H1 (cell line): Measurements from ENCODE around the gene PLEKHH2. TPM values are rescaled to one million over a fixed set of nuclear protein-coding genes. Genes with fewer than 3 reads are reported as not detected.

ENCODE experiments used
- CTCF ChIA-PET: fragments of 300-600 bp; sonication (Branson Sonifier 250); formaldehyde crosslinking; loops from one replicate; lab custom pipeline; 2021; ENCODE audit not compliant: partially characterized antibody; lab: Charles Lee
- POLR2A ChIA-PET: fragments of 300-600 bp; sonication (Branson Sonifier 250); formaldehyde crosslinking; loops from one replicate; lab custom pipeline; 2021; ENCODE audit warnings: inconsistent platforms; ENCODE audit not compliant: partially characterized antibody; lab: Charles Lee
- DNase-seq, 2 experiments: peaks; one replicate each; pipeline versions ENCODE4 v3.0.0 to v3.0.0-alpha.2; 2010 to 2022; ENCODE audit warnings: low spot score in 2 of 2, low read depth in 1 of 2, mixed read lengths in 1 of 2
- FAIRE-seq: peaks from 2 replicates; lab custom pipeline; 2011; peaks lifted over from hg19 to GRCh38; lab: Jason Lieb, UNC
- H2AFZ ChIP-seq: 2 replicates; pipeline ENCODE4 v1.8.1; 2012; ENCODE audit warnings: low read length, inconsistent platforms
- H2AK5ac ChIP-seq: 2 replicates; pipeline ENCODE4 v1.6.1; 2013; ENCODE audit warnings: low read depth, low read length
- H2BK120ac ChIP-seq: replicated peaks from 2 replicates; pipeline ENCODE3; 2013; ENCODE audit warnings: low read depth, low read length, inconsistent platforms
- H2BK12ac ChIP-seq: 2 replicates; pipeline ENCODE4 v1.6.1; 2013; ENCODE audit warnings: low read depth, low read length
- H2BK15ac ChIP-seq: 2 replicates; pipeline ENCODE4 v1.6.1; 2013; ENCODE audit warnings: low read length
- H2BK20ac ChIP-seq: 2 replicates; pipeline ENCODE4 v1.6.1; 2013; ENCODE audit warnings: low read length
- H2BK5ac ChIP-seq: 2 replicates; pipeline ENCODE4 v1.6.1; 2013; ENCODE audit warnings: low read depth, low read length
- H3K14ac ChIP-seq: 2 replicates; pipeline ENCODE4 v1.6.1; 2013; ENCODE audit warnings: inconsistent platforms; ENCODE audit not compliant: insufficient read length
- H3K18ac ChIP-seq: 2 replicates; pipeline ENCODE4 v1.6.1; 2013; ENCODE audit warnings: low read length; ENCODE audit errors: extremely low read depth
- H3K23ac ChIP-seq: 2 replicates; pipeline ENCODE4 v1.6.1; 2013; ENCODE audit warnings: inconsistent platforms; ENCODE audit not compliant: insufficient read length
- H3K23me2 ChIP-seq: 2 replicates; pipeline ENCODE4 v1.6.1; 2013; ENCODE audit warnings: low read depth, low read length
- H3K27ac ChIP-seq: 2 replicates; pipeline ENCODE4 v1.6.1; 2011; ENCODE audit warnings: low read depth, low read length, inconsistent platforms
- H3K27me3 ChIP-seq, 4 experiments: replicated peaks in 1 of 4; 1 replicate in 1 of 4; 2 replicates in 3 of 4; pipeline versions ENCODE4 v1.6.1 to v1.8.1; 2011 to 2013; ENCODE audit warnings: low read length in 3 of 4, mild to moderate bottlenecking in 3 of 4, inconsistent platforms in 2 of 4, mixed read lengths in 2 of 4, moderate library complexity in 1 of 4; ENCODE audit not compliant: control insufficient read depth in 3 of 4, insufficient read depth in 3 of 4; ENCODE audit errors: extremely low read depth in 1 of 4
- H3K36me3 ChIP-seq, 4 experiments: 2 replicates each; pipeline versions ENCODE4 v1.6.1 to v1.8.1; 2011 to 2013; ENCODE audit warnings: mild to moderate bottlenecking in 4 of 4, low read length in 3 of 4, moderate library complexity in 2 of 4, control low read depth in 1 of 4, inconsistent platforms in 1 of 4; ENCODE audit not compliant: insufficient read depth in 4 of 4, control insufficient read depth in 2 of 4
- H3K4ac ChIP-seq: replicated peaks from 2 replicates; pipeline ENCODE3; 2013; ENCODE audit warnings: low read length, low read depth, mixed read lengths, inconsistent platforms; ENCODE audit not compliant: insufficient read length
- H3K4me1 ChIP-seq, 4 experiments: replicated peaks in 1 of 4; 1 replicate in 1 of 4; 2 replicates in 3 of 4; pipeline versions ENCODE4 v1.6.1 to v1.8.1; 2011 to 2013; ENCODE audit warnings: low read length in 3 of 4, inconsistent platforms in 2 of 4, mixed read lengths in 1 of 4; ENCODE audit not compliant: insufficient read depth in 4 of 4, control insufficient read depth in 3 of 4
- H3K4me2 ChIP-seq, 2 experiments: 2 replicates each; pipeline versions ENCODE4 v1.6.1 to v1.8.1; 2011 to 2013; ENCODE audit warnings: low read depth in 2 of 2, low read length in 2 of 2, control low read depth in 1 of 2, inconsistent platforms in 1 of 2, mild to moderate bottlenecking in 1 of 2; ENCODE audit not compliant: insufficient read depth in 1 of 2
- H3K4me3 ChIP-seq, 4 experiments: fragments of 200-600, 300-600 bp in 1 of 4; sonication (generic), shearing (Covaris generic), sonication (Bioruptor Twin) in 1 of 4; 2 replicates each; pipeline versions ENCODE4 v1.5.1 to v1.8.1; 2011 to 2016; ENCODE audit warnings: low read length in 4 of 4, low read depth in 3 of 4, control low read depth in 2 of 4, inconsistent platforms in 2 of 4, mild to moderate bottlenecking in 2 of 4, mixed read lengths in 1 of 4, moderate library complexity in 1 of 4; ENCODE audit not compliant: insufficient read depth in 2 of 4; ENCODE audit errors: extremely low read depth in 1 of 4
- H3K56ac ChIP-seq: replicated peaks from 2 replicates; pipeline ENCODE3; 2013; ENCODE audit warnings: low read depth, mild to moderate bottlenecking, mixed read lengths, low read length, inconsistent platforms; ENCODE audit not compliant: insufficient read length
- H3K79me1 ChIP-seq: 2 replicates; pipeline ENCODE4 v1.6.1; 2013; ENCODE audit warnings: low read depth, low read length, control low read depth
- H3K79me2 ChIP-seq, 2 experiments: 2 replicates each; pipeline versions ENCODE4 v1.6.1 to v1.8.1; 2012 to 2013; ENCODE audit warnings: low read length in 2 of 2, mild to moderate bottlenecking in 2 of 2, inconsistent platforms in 1 of 2; ENCODE audit not compliant: insufficient read depth in 2 of 2, control insufficient read depth in 1 of 2
- H3K9ac ChIP-seq, 4 experiments: replicated peaks in 1 of 4; 1 replicate in 1 of 4; 2 replicates in 3 of 4; pipeline versions ENCODE4 v1.6.1 to v1.8.1; 2011 to 2013; ENCODE audit warnings: low read depth in 3 of 4, low read length in 3 of 4, control low read depth in 2 of 4, mild to moderate bottlenecking in 2 of 4, moderate library complexity in 2 of 4, inconsistent platforms in 1 of 4; ENCODE audit errors: extremely low read depth in 1 of 4
- H3K9me3 ChIP-seq, 2 experiments: 2 replicates each; pipeline versions ENCODE4 v1.6.1 to v1.8.1; 2012 to 2013; ENCODE audit warnings: mild to moderate bottlenecking in 2 of 2, moderate library complexity in 2 of 2, control low read depth in 1 of 2, inconsistent platforms in 1 of 2, low read depth in 1 of 2, low read length in 1 of 2, mixed read lengths in 1 of 2; ENCODE audit not compliant: insufficient read depth in 2 of 2
- H4K20me1 ChIP-seq, 2 experiments: replicated peaks in 1 of 2; 2 replicates each; pipeline versions ENCODE3 to v1.8.1; 2011 to 2013; ENCODE audit warnings: inconsistent platforms in 2 of 2, low read length in 2 of 2, mild to moderate bottlenecking in 1 of 2; ENCODE audit not compliant: insufficient read depth in 2 of 2, control insufficient read depth in 1 of 2
- H4K5ac ChIP-seq: 2 replicates; pipeline ENCODE4 v1.6.1; 2013; ENCODE audit warnings: low read length, low read depth, mixed read lengths, inconsistent platforms; ENCODE audit not compliant: insufficient read length
- H4K8ac ChIP-seq: 2 replicates; pipeline ENCODE4 v1.8.0; 2013; ENCODE audit warnings: mild to moderate bottlenecking, moderate library complexity, low read length, inconsistent platforms; ENCODE audit not compliant: insufficient read depth; ENCODE audit errors: extremely low read depth
- H4K91ac ChIP-seq: replicated peaks from 2 replicates; pipeline ENCODE3; 2013; ENCODE audit warnings: low read length, mixed read lengths, inconsistent platforms; ENCODE audit not compliant: insufficient read length
- ATF3 ChIP-seq: IDR thresholded peaks from 2 replicates; pipeline ENCODE4 v1.6.1; 2011; ENCODE audit warnings: low read depth, mild to moderate bottlenecking, low read length; ENCODE audit not compliant: insufficient read depth
- BRCA1 ChIP-seq: IDR thresholded peaks from 2 replicates; pipeline ENCODE4 v1.6.1; 2012; ENCODE audit warnings: low read depth, low read length, improper control_type of control experiment
- CEBPB ChIP-seq: IDR thresholded peaks from 2 replicates; pipeline ENCODE4 v1.6.1; 2012; ENCODE audit warnings: low read depth, low read length
- HDAC6 ChIP-seq: IDR thresholded peaks from one replicate; pipeline ENCODE4 v1.7.1; 2012; ENCODE audit warnings: low read depth, mild to moderate bottlenecking, inconsistent platforms, low read length, moderate library complexity
- JUN ChIP-seq: IDR thresholded peaks from 2 replicates; pipeline ENCODE4 v1.6.1; 2011; ENCODE audit warnings: low read depth, mild to moderate bottlenecking, improper control_type of control experiment, low read length
- PHF8 ChIP-seq: fragments of 200-600 bp; sonication (generic); conservative IDR thresholded peaks from 2 replicates; pipeline ENCODE4 v1.7.1; 2012; ENCODE audit warnings: low read depth, mild to moderate bottlenecking, inconsistent platforms, low read length, moderate library complexity
- POU5F1 ChIP-seq: IDR thresholded peaks from 2 replicates; pipeline ENCODE4 v1.6.1; 2011; ENCODE audit warnings: low read depth, mild to moderate bottlenecking, low read length, moderate library complexity
- SIX5 ChIP-seq: IDR thresholded peaks from 2 replicates; pipeline ENCODE4 v1.6.1; 2011; ENCODE audit warnings: mild to moderate bottlenecking, low read depth, low read length
- SP4 ChIP-seq: IDR thresholded peaks from 2 replicates; pipeline ENCODE4 v1.6.1; 2012; ENCODE audit warnings: low read length, inconsistent platforms
- ZNF274 ChIP-seq: IDR thresholded peaks from 2 replicates; pipeline ENCODE4 v1.7.0; 2012; ENCODE audit warnings: low read length, borderline replicate concordance; ENCODE audit errors: extremely low read depth
- WGBS, 2 experiments: shearing (Covaris generic) in 1 of 2; methylation state at CpG; one replicate each; pipeline versions ENCODE4 v1.1.6 to v1.1.7; 2013 to 2015; ENCODE audit warnings: low lambda C conversion rate in 2 of 2, mixed read lengths in 2 of 2, inconsistent platforms in 1 of 2, low coverage in 1 of 2, missing lambda C conversion rate in 1 of 2; ENCODE audit not compliant: insufficient replicate concordance in 2 of 2, insufficient coverage in 1 of 2, insufficient read length in 1 of 2; ENCODE audit errors: extremely low coverage in 1 of 2, missing lambda C conversion rate in 1 of 2; 5-methylcytosine and 5-hydroxymethylcytosine counted together
- polyA plus RNA-seq, 7 experiments: library from polyadenylated mRNA; depleted of rRNA in 3 of 7; stranded (reverse) in 5 of 7; unstranded in 2 of 7; fragments of >200 nt in 5 of 7; fragments of 200-250 nt in 2 of 7; gene quantifications; 1 replicate in 5 of 7; 2 replicates in 1 of 7; 4 replicates in 1 of 7; pipeline versions ENCODE4 v1.2.1 to v1.2.3, GENCODE V29; 2011 to 2013; ENCODE audit warnings: missing spikeins in 2 of 7, mixed read lengths in 2 of 7
- total RNA-seq: library from RNA; stranded (reverse); fragmentation: NEBNext Ultra II Directional; extraction: Animal tissue kit (Norgen Biotek cat#: 25700); gene quantifications from 2 replicates; pipeline ENCODE4 v1.2.1, GENCODE V29; 2021

PLEKHH2 gene
- total and polyA plus RNA-seq, 2 of the 8 experiments (the other 6 are each of a cell fraction or from before 2014, with no cell fraction given) = 2.2 to 5.0 TPM

GRCh38 chr2:43692428-43692994 lies 55.5 kb downstream of the PLEKHH2 start:
- H3K27ac ChIP-seq = no peak overlapping the region
- H3K14ac ChIP-seq = no peak overlapping the region
- 87% methylated on average over 5 of the region's 5 CpGs; no CpG with 5 or more reads in 1 of the 2 experiments for WGBS, 2 experiments
- no peaks in the 10 kb centered on the region for H3K23me2 ChIP-seq
- no peak overlapping the region for H2BK15ac ChIP-seq
- no peaks in the 10 kb centered on the region for H3K79me2 ChIP-seq
- H3K9me3 ChIP-seq = no peaks in the 10 kb centered on the region
- H3K56ac ChIP-seq = no peak overlapping the region
- H2AK5ac ChIP-seq = no peak overlapping the region
- H3K4me3 ChIP-seq = no peak overlapping the region
- H4K20me1 ChIP-seq = no peaks in the 10 kb centered on the region
- H3K18ac ChIP-seq = no peak overlapping the region
- H3K9ac ChIP-seq = no peak overlapping the region
- H4K5ac ChIP-seq = no peak overlapping the region
- no peak overlapping the region for H2BK20ac ChIP-seq
- H4K91ac ChIP-seq = no peak overlapping the region
- no peaks in the 10 kb centered on the region for H3K4me1 ChIP-seq
- H3K23ac ChIP-seq = no peak overlapping the region
- no peak overlapping the region for H2AFZ ChIP-seq
- no peaks in the 10 kb centered on the region for H3K27me3 ChIP-seq
- no peak overlapping the region for H2BK120ac ChIP-seq
- H3K4me2 ChIP-seq = no peak overlapping the region
- no peaks in the 10 kb centered on the region for H3K79me1 ChIP-seq
- no peaks in the 10 kb centered on the region for H3K36me3 ChIP-seq
- CTCF ChIA-PET = interaction anchor here (0.7 kb wide), 1 partner anchor 9 kb away, joined by 3 read pairs; no protein-coding TSS in a partner anchor
- no peak for FAIRE-seq
- DNase-seq = no peak
- POLR2A ChIA-PET = no interaction called here
- H2BK12ac ChIP-seq = no peak overlapping the region
- H4K8ac ChIP-seq = no peak overlapping the region
- H2BK5ac ChIP-seq = no peak overlapping the region
- no peak overlapping the region for H3K4ac ChIP-seq
- TF ChIP-seq HDAC6 = no peak
- no peak for TF ChIP-seq POU5F1
- no peak for TF ChIP-seq PHF8
- TF ChIP-seq SIX5 = no peak
- TF ChIP-seq ZNF274 = no peak
- TF ChIP-seq ATF3 = no peak
- TF ChIP-seq BRCA1 = no peak
- no peak for TF ChIP-seq JUN
- no peak for TF ChIP-seq CEBPB
- no peak for TF ChIP-seq SP4
